Upper lobe of left lung (tissue), 6 donors: ENCODE measurements around the gene WFDC1. TPM values are rescaled to one million over a fixed set of nuclear protein-coding genes. Genes with fewer than 3 reads are reported as not detected.
A peak's percentile ranks its signal among the peaks of the same experiment; 100 is the strongest.
"Not testable (repeated sequence)": the region's sequence is repeated elsewhere in the genome, so short reads cannot be mapped to it uniquely, and the experiment has no call there.

Experiments
- ATAC-seq, 2 donors: fragments of 200-7000 bp; cut with Tn5 transposase; one replicate each; pipeline ENCODE4 v1.9.1; 2022; ENCODE audit warnings: mild to moderate bottlenecking in 2 of 2, moderate library complexity in 2 of 2; ENCODE audit not compliant: low FRiP score in 2 of 2
- DNase-seq, 2 donors: peaks; one replicate each; pipeline ENCODE4 v3.0.0-alpha.2; 2019 to 2020
- H3K27ac ChIP-seq, 4 donors: fragments of 200-600 bp; sonication (generic); one replicate each; pipeline ENCODE4 v1.5.1; 2016 to 2019
- H3K27me3 ChIP-seq, 4 donors: fragments of 200-600 bp; sonication (generic); one replicate each; pipeline ENCODE4 v1.5.1; 2017 to 2019
- H3K36me3 ChIP-seq, 4 donors: fragments of 200-600 bp; sonication (generic); one replicate each; pipeline ENCODE4 v1.5.1; 2016 to 2019
- H3K4me1 ChIP-seq, 4 donors: fragments of 200-600 bp; sonication (generic); one replicate each; pipeline ENCODE4 v1.5.1; 2018 to 2019
- H3K4me3 ChIP-seq, 4 donors: fragments of 200-600 bp; sonication (generic); one replicate each; pipeline ENCODE4 v1.5.1; 2017 to 2019; ENCODE audit warnings: mild to moderate bottlenecking in 2 of 4, moderate library complexity in 1 of 4
- H3K9me3 ChIP-seq, 4 donors: fragments of 200-600 bp; sonication (generic); one replicate each; pipeline ENCODE4 v1.5.1; 2018 to 2019
- EP300 ChIP-seq, 4 donors: sonication (generic); formaldehyde crosslinking; IDR thresholded peaks; one replicate each; pipeline ENCODE4 v1.5.1; 2017; ENCODE audit warnings: antibody characterized with exemption in 4 of 4, control low read depth in 2 of 4
- POLR2A ChIP-seq, 4 donors: fragments of 450-650 bp; IDR thresholded peaks; one replicate each; pipeline ENCODE4 v1.5.1; 2016 to 2017; ENCODE audit warnings: antibody characterized with exemption in 4 of 4, mild to moderate bottlenecking in 2 of 4
- POLR2AphosphoS5 ChIP-seq, 2 donors: sonication (generic); formaldehyde crosslinking; IDR thresholded peaks; one replicate each; pipeline ENCODE4 v1.5.1; 2017; ENCODE audit warnings: antibody characterized with exemption in 2 of 2
- WGBS, 2 donors: methylation state at CpG; one replicate each; pipeline ENCODE4 v1.1.5; 2017 to 2018; 5-methylcytosine and 5-hydroxymethylcytosine counted together
- total RNA-seq, 6 donors: library from RNA; depleted of rRNA in 4 of 6; stranded (reverse); fragments of >200 nt in 4 of 6; gene quantifications; one replicate each; pipeline versions ENCODE4 v1.1.0 to v1.2.1, GENCODE V29; 2016 to 2021
- TF ChIP-seq, protein P1 (sequence below), 6 experiments: fragments of 450-650 bp in 4 of 6; fragments of 200-600 bp in 2 of 6; sonication (generic) in 2 of 6; IDR thresholded peaks; one replicate each; pipeline ENCODE4 v1.5.1; 2016 to 2019; ENCODE audit warnings: antibody characterized with exemption in 6 of 6
- donor health status: DM: no; HTN: no; CAD: no; lungs with moderate emphysema.
- donor health status: DM: no; HTN: yes; CAD: no; lungs with severe emphysema.

Gene WFDC1
- total RNA-seq, 6 donors from 2014 or later: 3.5 to 63.0 (median 10.2) TPM

DNA sequence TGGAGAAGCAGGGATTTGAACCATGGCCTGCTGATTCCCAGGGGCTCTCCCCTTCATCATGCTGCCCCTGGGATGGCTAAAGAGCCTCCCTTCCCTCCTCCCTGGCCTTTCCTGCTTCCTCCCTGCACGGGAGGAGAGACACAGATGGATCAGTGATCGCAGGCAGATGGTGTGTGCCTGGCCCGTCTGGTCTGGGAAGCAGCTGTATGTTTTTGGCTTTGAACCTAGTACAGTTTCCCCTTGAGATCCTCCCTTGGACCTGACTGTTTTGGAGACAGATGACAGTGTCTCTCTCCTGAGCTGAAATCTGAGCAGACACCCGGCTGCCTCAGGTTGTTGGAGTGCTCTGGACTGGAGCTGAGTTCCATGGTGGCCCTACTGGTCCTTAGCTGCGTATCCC is 44.6 kb downstream of the WFDC1 start:
- no peaks in the 10 kb centered on the region for H3K27me3 ChIP-seq
- no peaks in the 10 kb centered on the region for H3K36me3 ChIP-seq
- peaks cover 0 to 5% (median 2%) of the 10 kb centered on the region in 4 donors for H3K4me1 ChIP-seq
- H3K27ac ChIP-seq: no peak overlapping the region
- DNase-seq (no peak), ATAC-seq (no peak)
- H3K4me3 ChIP-seq: no peak overlapping the region
- WGBS, 2 donors: 61 to 67% methylated on average over 2 to 5 of the region's 5 CpGs
- H3K9me3 ChIP-seq: peaks cover 0 to 8% (median 0%) of the 10 kb centered on the region in 4 donors
- TF ChIP-seq POLR2AphosphoS5 (IDR thresholded peaks at IDR 0.05) (no peak), POLR2A (IDR thresholded peaks at IDR 0.05) (no peak), EP300 (IDR thresholded peaks at IDR 0.05) (no peak)
- TF ChIP-seq, protein P1, sequence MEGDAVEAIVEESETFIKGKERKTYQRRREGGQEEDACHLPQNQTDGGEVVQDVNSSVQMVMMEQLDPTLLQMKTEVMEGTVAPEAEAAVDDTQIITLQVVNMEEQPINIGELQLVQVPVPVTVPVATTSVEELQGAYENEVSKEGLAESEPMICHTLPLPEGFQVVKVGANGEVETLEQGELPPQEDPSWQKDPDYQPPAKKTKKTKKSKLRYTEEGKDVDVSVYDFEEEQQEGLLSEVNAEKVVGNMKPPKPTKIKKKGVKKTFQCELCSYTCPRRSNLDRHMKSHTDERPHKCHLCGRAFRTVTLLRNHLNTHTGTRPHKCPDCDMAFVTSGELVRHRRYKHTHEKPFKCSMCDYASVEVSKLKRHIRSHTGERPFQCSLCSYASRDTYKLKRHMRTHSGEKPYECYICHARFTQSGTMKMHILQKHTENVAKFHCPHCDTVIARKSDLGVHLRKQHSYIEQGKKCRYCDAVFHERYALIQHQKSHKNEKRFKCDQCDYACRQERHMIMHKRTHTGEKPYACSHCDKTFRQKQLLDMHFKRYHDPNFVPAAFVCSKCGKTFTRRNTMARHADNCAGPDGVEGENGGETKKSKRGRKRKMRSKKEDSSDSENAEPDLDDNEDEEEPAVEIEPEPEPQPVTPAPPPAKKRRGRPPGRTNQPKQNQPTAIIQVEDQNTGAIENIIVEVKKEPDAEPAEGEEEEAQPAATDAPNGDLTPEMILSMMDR (IDR thresholded peaks at IDR 0.05): no peak

DNA sequence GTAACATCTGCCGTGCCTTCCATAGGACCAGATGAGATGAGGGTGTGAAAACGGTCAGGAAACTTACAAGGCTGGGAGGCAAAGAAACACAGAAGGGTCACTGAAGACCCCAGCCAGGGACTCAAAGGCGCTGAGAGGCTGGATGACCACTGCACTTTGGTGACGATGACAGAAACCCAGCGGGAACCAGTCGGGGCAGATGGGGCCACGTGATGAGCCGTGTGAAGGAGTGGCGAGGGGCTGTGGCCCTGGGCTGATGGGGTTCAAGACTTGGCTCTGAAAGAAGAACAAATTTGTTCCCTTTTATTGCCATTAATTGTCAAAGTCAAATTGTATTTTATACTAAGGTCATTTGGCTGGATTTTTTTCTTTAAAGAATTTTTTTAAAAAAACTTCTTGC is 45.1 kb downstream of the WFDC1 start:
- Histone ChIP-seq H3K27ac (no peak overlapping the region), H3K9me3 (peaks cover 0 to 8% (median 0%) of the 10 kb centered on the region in 4 donors), H3K27me3 (no peaks in the 10 kb centered on the region), H3K36me3 (no peaks in the 10 kb centered on the region), H3K4me3 (no peak overlapping the region), H3K4me1 (peaks cover 0 to 5% (median 2%) of the 10 kb centered on the region in 4 donors)
- no peak for TF ChIP-seq POLR2AphosphoS5 (IDR thresholded peaks at IDR 0.05)
- no peak for TF ChIP-seq POLR2A (IDR thresholded peaks at IDR 0.05)
- no peak for TF ChIP-seq EP300 (IDR thresholded peaks at IDR 0.05)
- TF ChIP-seq, protein P1 (IDR thresholded peaks at IDR 0.05): no peak
- no peak for DNase-seq
- WGBS, 2 donors: 81 to 82% methylated on average over 9 of the region's 9 CpGs
- ATAC-seq: no peak

DNA sequence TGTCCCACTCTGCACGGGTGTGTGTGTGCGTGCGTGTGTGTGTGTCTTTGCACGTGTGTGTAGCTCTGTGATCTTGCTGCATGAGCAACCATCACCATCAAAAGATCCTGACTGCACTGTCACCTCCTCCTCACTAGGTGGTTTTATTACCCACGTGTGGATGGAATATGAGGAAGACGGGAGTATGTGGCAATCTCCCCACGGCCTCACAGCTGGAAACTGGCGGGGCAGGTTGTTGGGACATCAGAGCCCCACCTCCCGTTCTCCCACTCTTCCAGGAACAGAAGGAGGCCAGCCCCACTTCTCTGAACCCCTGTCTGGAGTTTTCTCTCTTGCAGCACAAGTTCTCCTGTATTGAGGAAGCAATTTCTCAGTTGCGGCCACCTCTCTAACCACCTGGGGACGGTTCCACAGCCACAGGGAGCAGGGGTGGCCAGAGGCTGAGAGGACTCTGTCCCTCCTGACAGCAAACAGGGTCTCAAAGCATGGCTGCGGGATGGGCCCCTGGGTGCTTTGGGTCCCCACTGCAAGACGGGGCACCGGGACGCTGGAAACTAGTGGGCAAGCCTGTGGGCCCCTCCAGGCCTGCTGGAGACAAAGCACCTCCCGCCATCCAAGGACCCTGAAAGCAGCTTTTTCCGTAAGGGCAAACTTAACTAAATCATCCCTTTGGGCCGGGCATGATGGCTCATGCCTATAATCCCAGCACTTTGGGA is 45.8 kb downstream of the WFDC1 start:
- 56 to 61% methylated on average over 8 to 18 of the region's 18 CpGs for WGBS, 2 donors
- H3K9me3 ChIP-seq: peaks cover 0 to 8% (median 0%) of the 10 kb centered on the region in 4 donors
- DNase-seq (peak in 1 of 2 donors; percentile 87), ATAC-seq (peak; percentile 29 to 84)
- peak overlapping the region in 2 of 4 donors; percentile 48 to 75 for H3K27ac ChIP-seq
- H3K4me3 ChIP-seq: no peak overlapping the region
- TF ChIP-seq, protein P1 (IDR thresholded peaks at IDR 0.05): peak in 4 of 6 experiments; percentile 38 to 61 (median 51)
- TF ChIP-seq EP300 (IDR thresholded peaks at IDR 0.05) (peak in 1 of 4 donors; percentile 49), POLR2A (IDR thresholded peaks at IDR 0.05) (no peak), POLR2AphosphoS5 (IDR thresholded peaks at IDR 0.05) (peak; percentile 29 to 60)
- no peaks in the 10 kb centered on the region for H3K27me3 ChIP-seq
- peaks cover 0 to 5% (median 2%) of the 10 kb centered on the region in 4 donors for H3K4me1 ChIP-seq
- H3K36me3 ChIP-seq: no peaks in the 10 kb centered on the region

DNA sequence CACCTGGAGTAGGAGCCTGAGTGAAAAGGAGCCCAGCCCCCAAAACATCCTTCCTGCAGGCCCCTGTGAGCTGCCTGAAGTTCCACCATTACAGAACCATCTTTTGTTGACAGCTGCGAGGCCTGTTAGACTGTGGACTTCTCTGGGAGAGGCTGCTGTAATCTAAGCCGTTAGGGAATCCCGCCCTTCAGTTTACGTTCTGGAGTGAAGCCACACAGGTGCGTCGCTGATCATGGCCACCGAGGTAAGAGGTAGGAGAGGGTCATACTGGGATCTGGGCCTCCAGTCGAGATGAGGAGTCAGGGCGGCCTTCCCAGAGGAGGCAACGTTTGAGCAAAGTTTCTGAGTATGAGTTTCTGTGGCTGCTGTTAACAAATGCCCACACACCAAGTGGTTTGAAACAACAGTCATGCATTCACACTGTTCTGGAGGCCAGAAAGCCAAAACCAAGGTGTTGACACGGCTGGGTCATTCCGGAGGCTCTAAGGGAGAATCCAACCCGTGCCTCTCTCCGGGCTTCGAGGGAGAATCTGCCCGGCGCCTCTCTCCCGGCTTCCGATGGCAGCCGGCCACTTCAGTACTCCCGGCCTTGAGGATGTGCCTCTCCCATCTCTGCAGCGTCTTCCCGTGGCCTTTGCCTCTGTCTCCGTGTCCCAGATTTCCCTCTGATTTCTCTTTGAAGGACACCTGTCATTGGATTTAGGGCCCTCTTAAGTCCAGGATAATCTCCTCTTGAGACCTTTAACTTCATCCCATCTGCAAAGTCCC is 47.0 kb downstream of the WFDC1 start:
- H3K36me3 ChIP-seq: no peaks in the 10 kb centered on the region
- peaks cover 0 to 5% (median 2%) of the 10 kb centered on the region in 4 donors for H3K4me1 ChIP-seq
- no peak for DNase-seq
- no peaks in the 10 kb centered on the region for H3K27me3 ChIP-seq
- H3K27ac ChIP-seq: no peak overlapping the region
- TF ChIP-seq POLR2AphosphoS5 (IDR thresholded peaks at IDR 0.05) (no peak), POLR2A (IDR thresholded peaks at IDR 0.05) (no peak)
- 85 to 91% methylated on average over 22 to 24 of the region's 24 CpGs for WGBS, 2 donors
- peaks cover 0 to 4% (median 0%) of the 10 kb centered on the region in 4 donors for H3K9me3 ChIP-seq
- H3K4me3 ChIP-seq: no peak overlapping the region
- no peak for ATAC-seq

DNA sequence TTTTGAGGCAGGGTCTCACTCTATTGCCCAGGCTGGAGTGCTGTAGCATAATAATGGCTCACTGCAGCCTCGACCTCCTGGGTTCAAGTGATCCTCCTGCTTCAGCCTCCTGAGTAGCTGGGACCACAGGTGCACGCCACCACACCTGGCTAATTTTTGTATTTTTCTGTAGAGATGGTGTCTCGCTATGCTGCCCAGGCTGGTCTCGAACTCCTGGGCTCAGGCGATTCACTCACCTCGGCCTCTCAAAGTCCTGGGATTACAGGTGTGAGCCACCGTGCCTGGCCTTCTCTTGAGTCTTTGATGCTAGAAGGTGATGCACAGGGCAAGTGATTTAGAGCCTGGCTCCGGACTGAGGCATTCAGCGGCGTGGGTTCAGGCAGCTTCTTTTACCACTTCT is 49.1 kb downstream of the WFDC1 start:
- peak overlapping the region in 1 of 4 donors; percentile 16 for H3K27ac ChIP-seq
- H3K4me3 ChIP-seq, ATAC-seq, H3K4me1 ChIP-seq, H3K36me3 ChIP-seq, H3K27me3 ChIP-seq, DNase-seq, H3K9me3 ChIP-seq: not testable (repeated sequence)
- WGBS, 2 donors: 87 to 90% methylated on average over 8 to 10 of the region's 10 CpGs
